AG09309 (cell line): Measurements from ENCODE around the gene GSDMA.

ENCODE experiments used
- DNase-seq: peaks from one replicate; pipeline ENCODE4 v3.0.0-alpha.2; 2010; ENCODE audit warnings: low read depth
- H3K4me3 ChIP-seq: 2 replicates; pipeline ENCODE4 v1.5.1; 2011; ENCODE audit warnings: mild to moderate bottlenecking, low read depth, low read length, moderate library complexity; ENCODE audit not compliant: control insufficient read depth
- TF ChIP-seq, protein P1 (sequence below): IDR thresholded peaks from 2 replicates; pipeline ENCODE4 v1.5.1; 2011; ENCODE audit warnings: mild to moderate bottlenecking, low read depth, low read length, inconsistent platforms; ENCODE audit not compliant: insufficient read depth, control insufficient read depth; ENCODE audit errors: missing control alignments

GSDMA gene

GRCh38 chr17:40022961-40023541 lies 60.2 kb downstream of the GSDMA start:
- no peak for DNase-seq
- no peak overlapping the region for H3K4me3 ChIP-seq
- TF ChIP-seq, protein P1, sequence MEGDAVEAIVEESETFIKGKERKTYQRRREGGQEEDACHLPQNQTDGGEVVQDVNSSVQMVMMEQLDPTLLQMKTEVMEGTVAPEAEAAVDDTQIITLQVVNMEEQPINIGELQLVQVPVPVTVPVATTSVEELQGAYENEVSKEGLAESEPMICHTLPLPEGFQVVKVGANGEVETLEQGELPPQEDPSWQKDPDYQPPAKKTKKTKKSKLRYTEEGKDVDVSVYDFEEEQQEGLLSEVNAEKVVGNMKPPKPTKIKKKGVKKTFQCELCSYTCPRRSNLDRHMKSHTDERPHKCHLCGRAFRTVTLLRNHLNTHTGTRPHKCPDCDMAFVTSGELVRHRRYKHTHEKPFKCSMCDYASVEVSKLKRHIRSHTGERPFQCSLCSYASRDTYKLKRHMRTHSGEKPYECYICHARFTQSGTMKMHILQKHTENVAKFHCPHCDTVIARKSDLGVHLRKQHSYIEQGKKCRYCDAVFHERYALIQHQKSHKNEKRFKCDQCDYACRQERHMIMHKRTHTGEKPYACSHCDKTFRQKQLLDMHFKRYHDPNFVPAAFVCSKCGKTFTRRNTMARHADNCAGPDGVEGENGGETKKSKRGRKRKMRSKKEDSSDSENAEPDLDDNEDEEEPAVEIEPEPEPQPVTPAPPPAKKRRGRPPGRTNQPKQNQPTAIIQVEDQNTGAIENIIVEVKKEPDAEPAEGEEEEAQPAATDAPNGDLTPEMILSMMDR: no peak

GRCh38 chr17:40023590-40024292 lies 60.9 kb downstream of the GSDMA start:
- DNase-seq: no peak
- H3K4me3 ChIP-seq: no peak overlapping the region
- TF ChIP-seq, protein P1: no peak

- DNase-seq: no peak
- TF ChIP-seq, protein P1: no peak
Measured at GRCh38 chr17:40024901-40025300, 62.1 kb downstream of the GSDMA start.

GRCh38 chr17:40025559-40025958 lies 62.8 kb downstream of the GSDMA start:
- no peak for DNase-seq
- TF ChIP-seq, protein P1: no peak

More at GRCh38 chr17:40024901-40025300, 62.1 kb downstream of the GSDMA start:
- no peak overlapping the region for H3K4me3 ChIP-seq

GRCh38 chr17:40025991-40026815 lies 63.4 kb downstream of the GSDMA start:
- DNase-seq: no peak
- TF ChIP-seq, protein P1: no peak
- no peak overlapping the region for H3K4me3 ChIP-seq

More at GRCh38 chr17:40025559-40025958, 62.8 kb downstream of the GSDMA start:
- H3K4me3 ChIP-seq: no peak overlapping the region

GRCh38 chr17:40026816-40027613 lies 64.2 kb downstream of the GSDMA start:
- DNase-seq: peak; percentile 34
- TF ChIP-seq, protein P1: peak; percentile 85
- no peak overlapping the region for H3K4me3 ChIP-seq
